ENCODE results near the gene AIF1L.

DNA sequence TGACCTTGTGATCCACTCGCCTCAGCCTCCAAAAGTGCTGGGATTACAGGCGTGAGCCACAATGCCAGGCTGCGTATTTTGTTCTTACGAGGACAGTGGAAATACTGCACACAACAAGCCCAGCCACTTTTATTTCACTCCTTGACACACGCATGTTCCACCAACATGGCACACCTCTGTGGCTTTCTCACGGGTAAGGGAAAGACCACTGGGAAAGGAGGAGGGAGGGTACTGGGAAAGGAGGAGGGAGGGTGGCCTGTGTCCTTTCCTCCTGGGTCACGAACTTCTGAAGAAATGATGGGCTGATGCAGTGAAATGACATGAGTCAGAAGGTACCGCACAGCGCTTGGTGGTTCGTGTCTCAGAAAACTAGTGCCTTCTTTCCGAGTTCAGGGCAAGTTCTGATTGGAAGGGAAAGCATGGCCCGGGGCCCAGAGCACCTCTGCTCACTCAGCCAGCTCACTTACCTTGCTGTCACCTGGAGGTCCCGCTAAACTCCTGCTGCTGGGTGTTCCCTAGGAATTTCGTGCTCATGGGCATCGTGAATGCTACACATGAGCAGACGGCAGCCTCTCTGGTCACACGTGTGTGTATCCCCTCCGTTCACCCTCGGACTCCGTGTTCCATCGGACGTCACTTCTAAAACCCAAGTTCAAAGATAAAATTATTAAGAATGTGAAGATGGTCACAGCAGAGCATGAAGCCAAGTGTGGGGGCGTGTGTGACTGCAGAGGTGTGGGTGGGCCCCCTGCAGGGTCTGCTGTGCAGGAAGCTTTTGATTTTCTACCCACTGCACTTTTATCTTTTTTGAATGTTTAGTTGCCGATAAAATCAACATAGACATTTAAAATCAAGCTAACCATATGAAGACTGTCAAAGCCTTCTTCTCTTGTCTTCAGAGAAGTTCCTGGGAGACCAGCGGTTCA, 44.5 kb upstream of the AIF1L start:
- TF ChIP-seq, protein P1, sequence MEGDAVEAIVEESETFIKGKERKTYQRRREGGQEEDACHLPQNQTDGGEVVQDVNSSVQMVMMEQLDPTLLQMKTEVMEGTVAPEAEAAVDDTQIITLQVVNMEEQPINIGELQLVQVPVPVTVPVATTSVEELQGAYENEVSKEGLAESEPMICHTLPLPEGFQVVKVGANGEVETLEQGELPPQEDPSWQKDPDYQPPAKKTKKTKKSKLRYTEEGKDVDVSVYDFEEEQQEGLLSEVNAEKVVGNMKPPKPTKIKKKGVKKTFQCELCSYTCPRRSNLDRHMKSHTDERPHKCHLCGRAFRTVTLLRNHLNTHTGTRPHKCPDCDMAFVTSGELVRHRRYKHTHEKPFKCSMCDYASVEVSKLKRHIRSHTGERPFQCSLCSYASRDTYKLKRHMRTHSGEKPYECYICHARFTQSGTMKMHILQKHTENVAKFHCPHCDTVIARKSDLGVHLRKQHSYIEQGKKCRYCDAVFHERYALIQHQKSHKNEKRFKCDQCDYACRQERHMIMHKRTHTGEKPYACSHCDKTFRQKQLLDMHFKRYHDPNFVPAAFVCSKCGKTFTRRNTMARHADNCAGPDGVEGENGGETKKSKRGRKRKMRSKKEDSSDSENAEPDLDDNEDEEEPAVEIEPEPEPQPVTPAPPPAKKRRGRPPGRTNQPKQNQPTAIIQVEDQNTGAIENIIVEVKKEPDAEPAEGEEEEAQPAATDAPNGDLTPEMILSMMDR (IDR thresholded peaks at IDR 0.05; ENCODE audit: insufficient read depth, low read depth, low read length), result no peak
- no peak for TF ChIP-seq EZH2 (IDR thresholded peaks at IDR 0.05; ENCODE audit: insufficient read depth, low read length)

Data from astrocyte (in vitro differentiated cells and primary cell).